ENCODE results near the gene EXOG. TPM values are rescaled to one million over a fixed set of nuclear protein-coding genes. Genes with fewer than 3 reads are reported as not detected.

Gene EXOG
- total RNA-seq, 1 donor from 2014 or later = 18.4 TPM

DNA sequence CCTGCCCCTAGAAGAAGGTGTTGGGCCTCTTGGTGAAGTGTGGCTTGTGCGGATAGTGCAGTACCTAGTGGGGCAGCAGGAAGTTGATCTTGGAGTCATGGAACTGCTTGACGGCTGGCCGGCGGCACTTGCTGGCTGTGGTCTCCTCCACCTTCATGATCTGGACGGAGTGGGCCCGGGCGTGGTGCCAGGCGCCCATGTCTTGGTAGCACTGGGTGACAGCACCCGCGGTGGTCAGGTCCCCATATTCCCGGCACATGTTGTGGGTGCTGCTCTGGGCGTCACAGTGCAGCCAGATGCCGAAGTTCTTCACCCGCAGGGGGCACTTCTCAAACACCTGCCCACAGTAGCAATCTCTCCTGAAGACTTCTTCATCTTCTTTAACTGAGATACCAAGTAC is 30.7 kb downstream of the EXOG start:
- H3K4me1 Mint-ChIP-seq (ENCODE audit: unreplicated experiment) = no peaks in the 10 kb centered on the region
- no peaks in the 10 kb centered on the region for H3K9me3 Mint-ChIP-seq (ENCODE audit: unreplicated experiment)
- TF ChIP-seq, protein P1, sequence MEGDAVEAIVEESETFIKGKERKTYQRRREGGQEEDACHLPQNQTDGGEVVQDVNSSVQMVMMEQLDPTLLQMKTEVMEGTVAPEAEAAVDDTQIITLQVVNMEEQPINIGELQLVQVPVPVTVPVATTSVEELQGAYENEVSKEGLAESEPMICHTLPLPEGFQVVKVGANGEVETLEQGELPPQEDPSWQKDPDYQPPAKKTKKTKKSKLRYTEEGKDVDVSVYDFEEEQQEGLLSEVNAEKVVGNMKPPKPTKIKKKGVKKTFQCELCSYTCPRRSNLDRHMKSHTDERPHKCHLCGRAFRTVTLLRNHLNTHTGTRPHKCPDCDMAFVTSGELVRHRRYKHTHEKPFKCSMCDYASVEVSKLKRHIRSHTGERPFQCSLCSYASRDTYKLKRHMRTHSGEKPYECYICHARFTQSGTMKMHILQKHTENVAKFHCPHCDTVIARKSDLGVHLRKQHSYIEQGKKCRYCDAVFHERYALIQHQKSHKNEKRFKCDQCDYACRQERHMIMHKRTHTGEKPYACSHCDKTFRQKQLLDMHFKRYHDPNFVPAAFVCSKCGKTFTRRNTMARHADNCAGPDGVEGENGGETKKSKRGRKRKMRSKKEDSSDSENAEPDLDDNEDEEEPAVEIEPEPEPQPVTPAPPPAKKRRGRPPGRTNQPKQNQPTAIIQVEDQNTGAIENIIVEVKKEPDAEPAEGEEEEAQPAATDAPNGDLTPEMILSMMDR (IDR thresholded peaks at IDR 0.05) = no peak
- DNase-seq (ENCODE audit: extremely low spot score, unreplicated experiment) = peak; percentile 83
- peaks cover 36% of the 10 kb centered on the region for H3K36me3 Mint-ChIP-seq (ENCODE audit: unreplicated experiment)
- H3K27ac Mint-ChIP-seq (ENCODE audit: unreplicated experiment) = no peak overlapping the region
- no peak overlapping the region for H3K4me3 Mint-ChIP-seq (ENCODE audit: unreplicated experiment)
- H3K27me3 Mint-ChIP-seq (ENCODE audit: unreplicated experiment) = no peaks in the 10 kb centered on the region

DNA sequence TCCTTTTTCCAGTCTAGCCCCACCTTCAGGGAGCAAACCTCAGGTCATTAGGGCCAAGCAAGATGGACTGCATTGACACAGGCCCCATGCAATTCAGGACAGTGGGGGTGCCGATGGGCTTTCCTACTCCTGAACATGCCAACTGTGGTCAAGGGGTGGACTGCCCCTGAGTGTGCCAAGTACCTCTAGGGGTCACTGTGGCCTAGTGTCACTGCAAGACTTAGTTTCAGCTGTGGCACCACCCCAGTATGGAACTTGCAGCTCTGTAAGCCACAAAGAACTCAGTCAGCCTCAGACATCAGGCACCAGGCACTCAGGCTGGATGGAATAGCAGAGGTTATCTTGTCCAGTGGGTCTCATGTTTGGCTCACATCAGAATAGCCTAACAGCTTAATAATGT is 32.3 kb downstream of the EXOG start:
- Mint-ChIP-seq H3K27me3 (ENCODE audit: unreplicated experiment) (no peaks in the 10 kb centered on the region), H3K9me3 (ENCODE audit: unreplicated experiment) (no peaks in the 10 kb centered on the region), H3K36me3 (ENCODE audit: unreplicated experiment) (peaks cover 36% of the 10 kb centered on the region), H3K4me3 (ENCODE audit: unreplicated experiment) (no peak overlapping the region), H3K27ac (ENCODE audit: unreplicated experiment) (no peak overlapping the region), H3K4me1 (ENCODE audit: unreplicated experiment) (no peaks in the 10 kb centered on the region)
- DNase-seq (ENCODE audit: extremely low spot score, unreplicated experiment) = no peak
- TF ChIP-seq, protein P1 (IDR thresholded peaks at IDR 0.05) = no peak

DNA sequence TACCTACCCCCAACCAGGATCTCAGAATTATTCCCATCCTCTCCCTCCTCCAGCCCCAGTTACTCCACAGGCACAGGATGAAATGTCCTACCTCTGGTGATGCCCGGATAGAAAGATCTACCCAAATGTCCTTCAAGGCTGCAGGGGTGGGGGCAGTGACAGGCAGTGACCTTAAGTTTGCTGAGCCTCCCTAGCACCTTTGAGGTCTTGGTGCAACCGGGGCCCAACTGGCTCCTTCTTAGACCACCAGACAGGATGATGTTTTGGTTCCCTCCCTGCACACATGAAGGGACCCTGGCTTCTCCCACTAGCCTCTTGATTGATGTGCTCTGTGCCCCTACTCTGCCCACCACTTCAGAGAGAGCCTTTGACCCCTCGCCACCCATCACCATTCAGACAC is 36.4 kb downstream of the EXOG start:
- Mint-ChIP-seq H3K27me3 (ENCODE audit: unreplicated experiment) (no peaks in the 10 kb centered on the region), H3K4me3 (ENCODE audit: unreplicated experiment) (no peak overlapping the region), H3K36me3 (ENCODE audit: unreplicated experiment) (peaks cover 21% of the 10 kb centered on the region), H3K4me1 (ENCODE audit: unreplicated experiment) (no peaks in the 10 kb centered on the region), H3K9me3 (ENCODE audit: unreplicated experiment) (peaks cover 3% of the 10 kb centered on the region), H3K27ac (ENCODE audit: unreplicated experiment) (no peak overlapping the region)
- no peak for DNase-seq (ENCODE audit: extremely low spot score, unreplicated experiment)
- TF ChIP-seq, protein P1 (IDR thresholded peaks at IDR 0.05) = no peak

DNA sequence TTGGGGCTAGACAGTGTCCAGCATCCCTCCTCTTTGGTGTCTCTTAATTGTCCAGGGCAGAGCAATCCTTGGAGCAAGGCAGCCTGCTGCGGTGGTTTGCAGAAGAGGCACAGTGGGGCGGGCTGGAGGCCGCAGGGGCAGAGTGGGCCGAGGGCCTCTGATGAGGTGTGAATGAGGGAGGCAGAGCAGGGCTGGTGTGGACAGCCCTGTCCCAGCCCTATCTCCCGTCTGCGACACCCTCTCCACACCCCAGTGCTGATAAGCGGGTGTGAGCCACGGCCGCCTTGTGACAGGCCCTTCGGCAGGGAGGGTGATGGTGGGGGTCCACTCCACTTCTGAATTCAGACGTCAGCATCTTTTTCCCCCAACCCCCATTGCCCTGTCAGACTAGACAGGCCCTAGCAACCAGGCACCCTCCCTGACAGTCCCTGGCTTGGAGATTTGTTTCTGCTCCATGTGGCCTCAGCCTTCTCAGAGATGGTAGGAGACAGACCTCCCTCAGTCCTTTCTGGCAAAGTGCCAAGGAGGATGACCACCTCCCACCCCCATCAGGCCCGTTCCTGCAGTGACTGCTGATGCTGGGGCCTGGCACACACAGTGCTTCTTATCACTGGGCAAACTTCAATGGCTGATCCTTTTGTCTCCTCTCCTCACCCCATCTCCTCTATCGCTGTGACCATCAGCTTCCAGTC is 37.3 kb downstream of the EXOG start:
- Mint-ChIP-seq H3K4me1 (ENCODE audit: unreplicated experiment) (no peaks in the 10 kb centered on the region), H3K4me3 (ENCODE audit: unreplicated experiment) (no peak overlapping the region), H3K27ac (ENCODE audit: unreplicated experiment) (no peak overlapping the region), H3K27me3 (ENCODE audit: unreplicated experiment) (no peaks in the 10 kb centered on the region), H3K9me3 (ENCODE audit: unreplicated experiment) (peaks cover 3% of the 10 kb centered on the region), H3K36me3 (ENCODE audit: unreplicated experiment) (peaks cover 21% of the 10 kb centered on the region)
- DNase-seq (ENCODE audit: extremely low spot score, unreplicated experiment) = no peak
- TF ChIP-seq, protein P1 (IDR thresholded peaks at IDR 0.05) = no peak

DNA sequence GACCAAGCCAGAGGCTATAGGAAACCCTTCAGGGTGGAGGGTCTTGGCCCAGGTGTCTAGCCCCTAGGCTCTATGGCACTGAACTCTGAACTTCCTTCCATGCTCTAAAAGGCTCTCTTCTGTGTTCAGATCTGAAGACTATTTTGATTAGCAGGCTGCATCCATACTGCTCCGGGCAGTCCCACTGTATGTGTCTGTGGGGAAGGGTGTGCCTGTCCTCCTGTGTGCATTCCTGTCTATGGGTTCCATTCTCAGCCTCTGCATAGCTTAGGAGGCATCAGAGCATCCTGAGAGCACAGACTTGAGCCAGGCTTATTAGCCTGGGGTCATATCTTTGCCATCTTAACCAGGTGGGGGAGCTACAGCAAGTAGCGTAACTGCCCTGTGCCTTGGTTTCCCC is 38.0 kb downstream of the EXOG start:
- H3K4me3 Mint-ChIP-seq (ENCODE audit: unreplicated experiment) = no peak overlapping the region
- H3K36me3 Mint-ChIP-seq (ENCODE audit: unreplicated experiment) = peaks cover 21% of the 10 kb centered on the region
- no peaks in the 10 kb centered on the region for H3K4me1 Mint-ChIP-seq (ENCODE audit: unreplicated experiment)
- no peak for DNase-seq (ENCODE audit: extremely low spot score, unreplicated experiment)
- H3K27me3 Mint-ChIP-seq (ENCODE audit: unreplicated experiment) = no peaks in the 10 kb centered on the region
- peaks cover 3% of the 10 kb centered on the region for H3K9me3 Mint-ChIP-seq (ENCODE audit: unreplicated experiment)
- no peak overlapping the region for H3K27ac Mint-ChIP-seq (ENCODE audit: unreplicated experiment)
- TF ChIP-seq, protein P1 (IDR thresholded peaks at IDR 0.05) = no peak
